GM18870 (cell line): ENCODE data around the gene LYSMD3.
A peak's percentile ranks its signal among the peaks of the same experiment; 100 is the strongest.
"Not testable (repeated sequence)": the region's sequence is repeated elsewhere in the genome, so short reads cannot be mapped to it uniquely, and the experiment has no call there.

ENCODE experiments used
- ATAC-seq: cut with Tn5 transposase; IDR thresholded peaks from one replicate; pipeline ENCODE4 v1.9.1; 2021; ENCODE audit warnings: moderate library complexity; ENCODE audit not compliant: unreplicated experiment

The LYSMD3 gene

GRCh38 chr5:90529194-90529938 is at the start of gene LYSMD3:
LYSMD3 (minus strand) TSS chr5:90529584; CDS start chr5:90525289, 4,295 bp downstream.
- ATAC-seq = peak; percentile 80

DNA sequence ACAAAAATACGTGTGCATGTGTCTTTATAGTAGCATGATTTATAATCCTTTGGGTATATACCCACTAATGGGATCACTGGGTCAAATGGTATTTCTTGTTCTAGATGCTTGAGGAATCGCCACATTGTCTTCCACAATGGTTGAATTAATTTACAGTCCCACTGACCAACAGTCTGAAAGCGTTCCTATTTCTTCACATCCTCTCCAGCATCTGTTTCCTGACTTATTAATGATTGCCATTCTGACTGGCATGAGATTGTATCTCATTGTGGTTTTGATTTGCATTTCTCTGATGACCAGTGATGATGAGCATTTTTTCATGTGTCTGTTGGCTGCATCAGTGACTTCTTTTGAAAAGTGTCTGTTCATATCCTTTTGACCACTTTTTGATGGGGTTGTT is 47.2 kb upstream of the LYSMD3 start:
- not testable (repeated sequence) for ATAC-seq

GRCh38 chr5:90575712-90576111 is 46.3 kb upstream of the LYSMD3 start:
- ATAC-seq = no peak

DNA sequence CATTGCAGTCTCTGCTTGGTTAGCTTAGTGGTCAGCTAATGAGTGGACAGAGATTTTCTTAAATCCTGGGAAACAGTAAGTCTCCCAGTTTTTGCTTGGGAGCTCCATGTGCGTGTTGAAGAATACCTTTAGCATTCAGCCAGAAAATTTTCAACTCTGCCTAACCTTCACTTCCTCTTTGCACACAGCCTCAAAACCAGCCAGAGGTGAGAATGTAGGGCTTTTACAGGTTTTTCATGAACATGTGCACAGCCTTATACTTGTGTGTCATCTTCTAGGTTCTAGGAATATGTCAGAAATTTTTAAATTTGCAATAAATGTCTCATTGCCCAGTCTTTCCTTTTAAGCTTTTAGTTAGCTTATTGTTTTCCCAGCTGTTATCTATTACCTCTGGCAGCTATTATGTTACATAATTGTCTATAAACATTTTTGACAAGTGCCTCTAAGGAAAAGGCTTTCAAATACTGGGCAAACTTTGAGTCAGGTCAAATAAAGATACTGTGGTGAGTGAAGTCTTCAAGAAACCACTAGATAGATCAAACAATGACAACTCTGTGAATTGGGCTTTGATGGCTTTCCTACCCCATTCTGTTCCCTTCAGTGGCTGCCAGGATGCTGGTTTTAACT is 41.9 kb upstream of the LYSMD3 start:
- no peak for ATAC-seq

DNA sequence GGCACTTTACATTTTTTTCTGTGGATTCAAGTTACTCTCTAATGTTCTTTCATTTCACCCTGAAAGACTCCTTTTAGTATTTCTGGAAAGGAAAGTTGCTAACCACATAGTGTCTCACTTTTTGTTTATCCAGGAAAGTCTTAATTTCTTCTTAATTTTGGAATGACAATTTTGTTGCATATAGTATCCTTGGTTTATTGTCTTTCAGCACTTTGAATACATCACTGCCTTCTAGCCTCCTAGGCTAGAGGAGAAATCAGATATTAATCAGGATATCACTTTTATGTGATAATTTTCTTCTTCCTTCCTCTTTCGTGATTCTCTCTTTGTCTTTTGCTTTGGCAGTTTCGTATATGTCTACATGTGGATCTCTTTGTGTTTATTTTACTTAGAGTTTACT is 40.6 kb upstream of the LYSMD3 start:
- ATAC-seq = no peak

DNA sequence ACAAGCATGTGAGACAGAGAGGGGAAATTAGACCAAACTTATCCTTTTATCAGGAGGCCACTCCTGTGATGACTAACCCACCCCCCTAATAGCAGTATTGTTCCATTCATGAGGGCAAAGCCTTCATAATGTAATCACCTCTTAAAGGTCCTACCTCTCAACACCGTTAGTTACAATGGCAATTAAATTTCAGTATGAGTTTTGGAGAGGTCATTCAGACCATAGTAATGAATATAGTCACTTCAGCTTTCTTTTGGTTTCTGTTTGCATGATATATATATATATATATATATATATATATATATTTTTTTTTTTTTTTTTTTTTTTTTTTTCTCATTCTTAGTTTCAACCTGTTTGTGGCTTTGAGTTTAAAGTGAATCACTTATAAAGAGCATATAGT is 39.7 kb upstream of the LYSMD3 start:
- ATAC-seq = no peak

- ATAC-seq = no peak
Measured at GRCh38 chr5:90565491-90565890, 36.1 kb upstream of the LYSMD3 start.

DNA sequence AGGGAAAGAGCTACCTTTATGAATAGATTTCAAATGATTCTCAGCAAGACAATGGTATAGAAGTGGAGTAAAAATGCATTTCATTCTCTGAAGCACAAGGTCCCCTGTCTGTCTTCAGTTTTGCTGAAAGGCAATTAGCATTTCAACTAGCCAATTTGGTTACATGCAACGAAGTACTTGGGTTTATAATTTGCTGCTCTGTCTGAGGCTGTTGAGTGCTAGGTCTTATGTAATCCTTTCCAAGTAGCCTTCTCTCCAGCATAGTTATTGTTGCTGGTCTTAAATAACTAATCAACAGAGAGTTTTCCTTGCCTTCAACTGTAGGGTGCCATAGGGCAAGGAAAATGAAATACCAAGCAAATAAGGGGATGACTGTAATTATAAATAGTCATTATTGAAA is 33.7 kb upstream of the LYSMD3 start:
- ATAC-seq = no peak

- no peak for ATAC-seq
Measured at GRCh38 chr5:90562341-90562740, 33.0 kb upstream of the LYSMD3 start.

DNA sequence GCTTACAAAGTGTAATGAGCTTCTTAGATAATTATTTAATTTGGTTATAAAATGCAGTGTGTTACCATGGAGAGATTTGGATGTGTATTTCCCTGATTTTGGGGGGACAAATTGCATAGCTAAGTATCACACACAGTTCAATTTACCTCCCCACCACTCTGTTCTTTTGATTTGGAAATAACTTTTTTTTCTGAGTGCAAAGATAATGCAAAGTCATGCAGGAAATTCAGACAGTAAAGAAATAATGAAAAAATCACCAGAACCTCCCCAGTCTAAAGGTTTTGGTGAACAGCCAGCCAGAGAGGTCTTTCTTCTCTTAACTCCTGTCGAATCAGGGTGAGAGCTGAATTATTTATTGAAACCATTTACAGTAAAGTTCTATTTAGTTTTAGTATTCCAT is 32.4 kb upstream of the LYSMD3 start:
- ATAC-seq = no peak

- no peak for ATAC-seq
Measured at GRCh38 chr5:90560771-90561170, 31.4 kb upstream of the LYSMD3 start.

DNA sequence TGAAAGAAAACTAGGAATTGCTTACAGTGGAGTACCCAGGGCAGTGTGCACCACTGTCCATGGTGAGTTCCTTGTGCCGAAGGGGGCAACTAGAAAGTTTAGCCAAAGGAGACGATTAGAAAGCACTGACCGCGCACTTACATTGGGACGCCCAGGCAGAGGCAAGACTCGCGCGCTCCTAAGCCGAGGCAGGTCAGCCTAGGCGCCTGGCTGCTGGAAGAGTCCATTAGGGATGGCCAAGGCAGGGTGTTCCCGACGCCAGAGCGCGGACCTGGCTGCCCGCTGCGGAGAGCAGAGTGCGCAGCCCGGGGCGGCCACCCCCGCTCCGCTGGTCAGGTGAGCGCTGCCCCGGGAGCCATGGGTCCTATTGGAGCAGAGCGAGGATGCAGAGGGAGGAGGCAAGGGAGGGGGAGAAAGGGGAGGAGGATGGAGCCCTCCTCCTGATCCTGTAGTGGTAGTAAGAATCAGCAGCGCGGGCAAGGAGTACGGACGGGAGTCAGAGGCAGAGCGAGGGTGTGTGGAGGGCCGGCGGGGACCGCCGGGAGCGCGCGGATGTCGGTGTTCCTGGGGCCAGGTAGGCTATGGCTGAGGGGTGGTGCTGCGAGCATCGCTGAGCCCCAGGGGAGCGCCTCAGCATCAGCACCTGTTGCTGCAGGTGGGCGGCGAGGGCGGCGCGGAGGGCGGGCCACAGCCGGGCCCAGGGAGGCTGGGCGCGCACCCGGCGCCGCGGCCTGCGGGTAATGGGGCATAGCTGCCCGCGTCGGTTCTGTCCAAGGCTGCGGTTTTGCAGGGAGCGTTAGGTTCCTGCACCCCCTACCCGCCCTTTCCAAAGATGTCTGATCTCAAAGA is 29.2 kb upstream of the LYSMD3 start, which contains the start of gene ADGRV1:
ADGRV1 (plus strand) TSS at position 454 of the 849 bp plus-strand sequence; CDS start at position 553, 99 bp downstream.
- ATAC-seq = no peak

- no peak for ATAC-seq
Measured at GRCh38 chr5:90557871-90558270, 28.5 kb upstream of the LYSMD3 start.

- ATAC-seq = no peak
Measured at GRCh38 chr5:90557391-90557790, 28.0 kb upstream of the LYSMD3 start.

GRCh38 chr5:90555666-90556065 is 26.3 kb upstream of the LYSMD3 start:
- ATAC-seq = no peak

GRCh38 chr5:90554358-90555006 is 25.1 kb upstream of the LYSMD3 start:
- no peak for ATAC-seq

- no peak for ATAC-seq
Measured at GRCh38 chr5:90553711-90554110, 24.3 kb upstream of the LYSMD3 start.

- no peak for ATAC-seq
Measured at GRCh38 chr5:90551376-90551775, 22.0 kb upstream of the LYSMD3 start.

- ATAC-seq = no peak
Measured at GRCh38 chr5:90550963-90551362, 21.6 kb upstream of the LYSMD3 start.

DNA sequence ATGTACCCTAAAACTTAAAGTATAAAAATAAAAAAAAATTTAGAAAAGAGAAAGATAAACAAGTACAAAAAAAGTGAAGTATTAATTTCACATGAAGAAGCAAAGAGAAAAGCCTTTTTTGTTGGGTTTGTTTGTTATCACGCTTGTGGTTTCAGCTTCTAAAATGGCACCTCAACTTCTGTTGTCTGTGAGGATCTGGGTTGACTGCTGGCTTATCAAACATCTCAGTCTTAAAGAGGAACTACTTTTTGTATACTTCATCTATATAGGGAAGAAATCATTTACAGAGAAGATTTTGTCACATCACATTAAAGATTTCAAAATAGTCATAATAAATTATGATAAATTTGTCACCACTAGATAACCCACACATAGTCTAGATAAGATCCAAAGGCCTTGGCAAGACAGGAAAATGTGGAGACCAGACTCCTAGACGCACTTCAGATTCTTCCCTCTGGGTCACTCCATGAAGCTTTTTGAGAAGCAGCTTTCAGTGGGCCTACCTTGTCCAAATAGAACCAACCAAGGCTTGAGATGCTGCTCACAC is 20.4 kb upstream of the LYSMD3 start:
- no peak for ATAC-seq

DNA sequence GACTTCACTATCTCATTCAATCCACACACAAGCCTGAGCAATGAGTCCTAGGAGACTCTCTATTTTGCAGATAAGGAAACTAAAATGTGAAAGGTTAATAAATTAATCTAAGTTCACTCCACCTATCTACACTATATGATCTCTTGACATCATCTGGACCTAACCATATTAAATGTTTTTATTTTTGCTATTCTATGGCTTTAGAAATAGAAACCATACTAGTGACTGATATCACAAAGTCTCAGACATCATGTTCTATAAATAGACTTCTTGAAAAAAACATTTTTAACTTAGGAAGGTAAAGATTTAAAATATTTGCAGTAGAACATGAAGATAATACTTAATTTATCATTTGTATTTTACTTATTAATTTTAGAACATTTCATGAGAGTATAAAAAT is 19.8 kb upstream of the LYSMD3 start:
- ATAC-seq = no peak
